ENCODE results near the gene MRLN. TPM values are rescaled to one million over a fixed set of nuclear protein-coding genes. Genes with fewer than 3 reads are reported as not detected.

Gene MRLN
- total RNA-seq, 1 donor from 2014 or later, result not detected

GRCh38 chr10:59752278-59752940 is 846 bp downstream of the MRLN start:
- H3K9ac ChIP-seq (ENCODE audit: low read length), result no peak overlapping the region
- H3K4me3 Mint-ChIP-seq (ENCODE audit: unreplicated experiment), result no peak overlapping the region
- H3K36me3 ChIP-seq (ENCODE audit: insufficient read depth, low read length), result no peaks in the 10 kb centered on the region
- DNase-seq (ENCODE audit: low read depth), result no peak
- no peaks in the 10 kb centered on the region for H3K9me3 Mint-ChIP-seq (ENCODE audit: unreplicated experiment)
- H3K27ac ChIP-seq (ENCODE audit: low read depth, low read length), result no peak overlapping the region
- H3K27ac Mint-ChIP-seq (ENCODE audit: unreplicated experiment), result no peak overlapping the region
- H3K4me1 ChIP-seq (ENCODE audit: insufficient read depth, low read length), result peaks cover 7% of the 10 kb centered on the region
- H3K79me2 ChIP-seq (ENCODE audit: insufficient read depth, low read length), result no peaks in the 10 kb centered on the region
- no peaks in the 10 kb centered on the region for H3K36me3 Mint-ChIP-seq (ENCODE audit: low read depth, unreplicated experiment)
- no peak for FAIRE-seq
- TF ChIP-seq EZH2 (IDR thresholded peaks at IDR 0.05; ENCODE audit: insufficient read depth, low read length) (no peak), CTCF (IDR thresholded peaks at IDR 0.05; ENCODE audit: insufficient read depth, low read depth, low read length) (no peak)
- H3K9me3 ChIP-seq (ENCODE audit: insufficient read depth, low read depth, low read length), result no peaks in the 10 kb centered on the region
- no peaks in the 10 kb centered on the region for H3K4me1 Mint-ChIP-seq (ENCODE audit: low read depth, unreplicated experiment)
- no peaks in the 10 kb centered on the region for H4K20me1 ChIP-seq (ENCODE audit: insufficient read depth, low read length)
- H3K27me3 ChIP-seq (ENCODE audit: insufficient read depth, low read length), result no peaks in the 10 kb centered on the region
- H3K27me3 Mint-ChIP-seq (ENCODE audit: low read depth, unreplicated experiment), result peaks cover 9% of the 10 kb centered on the region
- no peak overlapping the region for H3K4me2 ChIP-seq (ENCODE audit: low read length)
- H3K4me3 ChIP-seq (ENCODE audit: insufficient read depth, low read depth, low read length), result no peak overlapping the region
- no peak overlapping the region for H2AFZ ChIP-seq (ENCODE audit: low read depth, low read length)

GRCh38 chr10:59750155-59750945 is 2.9 kb downstream of the MRLN start:
- Histone ChIP-seq H2AFZ (ENCODE audit: low read depth, low read length) (no peak overlapping the region), H3K36me3 (ENCODE audit: insufficient read depth, low read length) (no peaks in the 10 kb centered on the region), H4K20me1 (ENCODE audit: insufficient read depth, low read length) (no peaks in the 10 kb centered on the region), H3K4me3 (ENCODE audit: insufficient read depth, low read depth, low read length) (no peak overlapping the region), H3K27ac (ENCODE audit: low read depth, low read length) (no peak overlapping the region), H3K4me1 (ENCODE audit: insufficient read depth, low read length) (peaks cover 4% of the 10 kb centered on the region), H3K79me2 (ENCODE audit: insufficient read depth, low read length) (no peaks in the 10 kb centered on the region), H3K4me2 (ENCODE audit: low read length) (no peak overlapping the region), H3K9me3 (ENCODE audit: insufficient read depth, low read depth, low read length) (no peaks in the 10 kb centered on the region), H3K27me3 (ENCODE audit: insufficient read depth, low read length) (no peaks in the 10 kb centered on the region), H3K9ac (ENCODE audit: low read length) (no peak overlapping the region)
- TF ChIP-seq EZH2 (IDR thresholded peaks at IDR 0.05; ENCODE audit: insufficient read depth, low read length) (no peak), CTCF (IDR thresholded peaks at IDR 0.05; ENCODE audit: insufficient read depth, low read depth, low read length) (no peak)
- Mint-ChIP-seq H3K9me3 (ENCODE audit: unreplicated experiment) (no peaks in the 10 kb centered on the region), H3K36me3 (ENCODE audit: low read depth, unreplicated experiment) (no peaks in the 10 kb centered on the region), H3K4me1 (ENCODE audit: low read depth, unreplicated experiment) (no peaks in the 10 kb centered on the region), H3K27me3 (ENCODE audit: low read depth, unreplicated experiment) (peaks cover 9% of the 10 kb centered on the region), H3K4me3 (ENCODE audit: unreplicated experiment) (no peak overlapping the region), H3K27ac (ENCODE audit: unreplicated experiment) (no peak overlapping the region)
- peak; percentile 29 for DNase-seq (ENCODE audit: low read depth)
- no peak for FAIRE-seq

- Mint-ChIP-seq H3K27me3 (ENCODE audit: low read depth, unreplicated experiment) (peaks cover 9% of the 10 kb centered on the region), H3K4me1 (ENCODE audit: low read depth, unreplicated experiment) (no peaks in the 10 kb centered on the region), H3K27ac (ENCODE audit: unreplicated experiment) (no peak overlapping the region), H3K9me3 (ENCODE audit: unreplicated experiment) (no peaks in the 10 kb centered on the region), H3K36me3 (ENCODE audit: low read depth, unreplicated experiment) (no peaks in the 10 kb centered on the region), H3K4me3 (ENCODE audit: unreplicated experiment) (no peak overlapping the region)
- TF ChIP-seq EZH2 (IDR thresholded peaks at IDR 0.05; ENCODE audit: insufficient read depth, low read length) (no peak), CTCF (IDR thresholded peaks at IDR 0.05; ENCODE audit: insufficient read depth, low read depth, low read length) (no peak)
- H3K27ac ChIP-seq (ENCODE audit: low read depth, low read length), result no peak overlapping the region
- H3K4me2 ChIP-seq (ENCODE audit: low read length), result no peak overlapping the region
- H3K36me3 ChIP-seq (ENCODE audit: insufficient read depth, low read length), result no peaks in the 10 kb centered on the region
- H3K27me3 ChIP-seq (ENCODE audit: insufficient read depth, low read length), result no peaks in the 10 kb centered on the region
- no peak overlapping the region for H3K9ac ChIP-seq (ENCODE audit: low read length)
- FAIRE-seq (no peak), DNase-seq (ENCODE audit: low read depth) (no peak)
- H4K20me1 ChIP-seq (ENCODE audit: insufficient read depth, low read length), result no peaks in the 10 kb centered on the region
- no peak overlapping the region for H2AFZ ChIP-seq (ENCODE audit: low read depth, low read length)
- no peaks in the 10 kb centered on the region for H3K9me3 ChIP-seq (ENCODE audit: insufficient read depth, low read depth, low read length)
- H3K4me3 ChIP-seq (ENCODE audit: insufficient read depth, low read depth, low read length), result no peak overlapping the region
- no peaks in the 10 kb centered on the region for H3K4me1 ChIP-seq (ENCODE audit: insufficient read depth, low read length)
- H3K79me2 ChIP-seq (ENCODE audit: insufficient read depth, low read length), result no peaks in the 10 kb centered on the region
These were observed 4.4 kb downstream of the MRLN start for GRCh38 chr10:59748834-59749233.
